Mesenteric fat pad (tissue), 1 donor: ENCODE results near the gene CHMP2A. TPM values are rescaled to one million over a fixed set of nuclear protein-coding genes. Genes with fewer than 3 reads are reported as not detected.

Experiments used
- DNase-seq: peaks from one replicate; pipeline ENCODE4 v3.0.0-alpha.2; 2020; ENCODE audit warnings: low spot score
- long read RNA-seq: library from polyadenylated mRNA; unstranded; transcript quantifications from one replicate; pipeline ENCODE4 v2.0.0, GENCODE V29; 2020
- total RNA-seq: library from RNA; stranded (reverse); fragmentation: NEBNext Ultra II Directional; extraction: Animal tissue kit (Norgen Biotek cat#: 25700); gene quantifications from one replicate; pipeline ENCODE4 v1.2.1, GENCODE V29; 2021
- donor health status: DM: yes; HTN: yes; CAD: no.

The CHMP2A gene
- total RNA-seq = 116 TPM
- long read RNA-seq, transcript CHMP2A-201 (6 exons, 913 nt) = major isoform, 57 of 87 reads
- long read RNA-seq, transcript CHMP2A-206 (5 exons, 1,178 nt) = minor isoform, 5 of 87 reads
- long read RNA-seq, transcript CHMP2A-208 (6 exons, 885 nt) = minor isoform, 16 of 87 reads
- long read RNA-seq, partial matches to known transcripts = 1 of 87 reads
- long read RNA-seq, other reads (novel, unspliced or antisense) = 8 of 87 reads

DNA sequence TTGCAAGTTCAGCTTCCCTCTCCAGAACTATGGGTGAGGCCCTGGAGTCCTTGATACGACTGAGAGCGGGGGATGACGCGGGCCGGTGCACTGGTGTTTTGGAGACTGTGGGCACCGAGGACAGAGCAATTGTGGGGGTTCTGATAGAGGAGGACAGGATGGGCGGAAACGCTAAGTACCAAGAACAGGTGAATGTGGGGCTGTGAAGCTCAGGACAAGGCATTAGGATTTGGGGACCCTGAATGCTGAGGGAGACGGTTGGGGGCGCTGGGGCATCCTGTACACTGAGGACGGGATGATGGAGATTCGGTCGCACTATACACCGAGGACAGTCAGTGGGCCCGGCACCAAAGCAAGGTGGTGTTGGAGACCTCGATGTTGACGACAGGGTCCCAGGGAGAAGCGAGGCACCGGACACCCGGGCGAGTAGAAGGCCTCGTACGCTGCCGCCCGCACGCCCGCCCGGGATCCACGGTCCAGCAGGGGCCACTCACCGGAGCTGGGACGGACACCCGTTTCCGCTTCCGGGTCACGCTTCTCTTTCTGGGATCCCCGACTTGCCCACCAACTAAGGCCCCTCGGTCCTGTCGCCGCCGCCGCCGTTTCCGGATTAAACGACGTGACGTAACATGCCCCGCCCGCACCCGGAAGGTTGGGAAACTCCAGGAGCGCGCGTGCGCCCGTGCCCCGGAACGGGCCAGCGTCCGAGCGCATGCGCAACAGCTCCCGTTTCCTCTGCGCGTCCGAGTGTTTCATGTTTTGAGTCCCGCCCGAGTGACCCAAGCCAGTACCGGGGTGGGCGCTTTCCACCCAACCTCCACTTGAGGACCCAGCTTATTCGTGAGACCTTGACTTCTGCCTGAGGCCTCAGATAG, at the start of gene CHMP2A:
Gene CHMP2A (minus strand): TSS at position 612 of the 875 bp plus-strand sequence. CDS start 893 bp downstream, outside the sequence.
- DNase-seq = peak; percentile 100

GRCh38 chr19:58586133-58586765, 31.3 kb upstream of the CHMP2A start:
- DNase-seq = peak; percentile 78

- DNase-seq = no peak
Measured at GRCh38 chr19:58585442-58586132, 30.7 kb upstream of the CHMP2A start.

DNA sequence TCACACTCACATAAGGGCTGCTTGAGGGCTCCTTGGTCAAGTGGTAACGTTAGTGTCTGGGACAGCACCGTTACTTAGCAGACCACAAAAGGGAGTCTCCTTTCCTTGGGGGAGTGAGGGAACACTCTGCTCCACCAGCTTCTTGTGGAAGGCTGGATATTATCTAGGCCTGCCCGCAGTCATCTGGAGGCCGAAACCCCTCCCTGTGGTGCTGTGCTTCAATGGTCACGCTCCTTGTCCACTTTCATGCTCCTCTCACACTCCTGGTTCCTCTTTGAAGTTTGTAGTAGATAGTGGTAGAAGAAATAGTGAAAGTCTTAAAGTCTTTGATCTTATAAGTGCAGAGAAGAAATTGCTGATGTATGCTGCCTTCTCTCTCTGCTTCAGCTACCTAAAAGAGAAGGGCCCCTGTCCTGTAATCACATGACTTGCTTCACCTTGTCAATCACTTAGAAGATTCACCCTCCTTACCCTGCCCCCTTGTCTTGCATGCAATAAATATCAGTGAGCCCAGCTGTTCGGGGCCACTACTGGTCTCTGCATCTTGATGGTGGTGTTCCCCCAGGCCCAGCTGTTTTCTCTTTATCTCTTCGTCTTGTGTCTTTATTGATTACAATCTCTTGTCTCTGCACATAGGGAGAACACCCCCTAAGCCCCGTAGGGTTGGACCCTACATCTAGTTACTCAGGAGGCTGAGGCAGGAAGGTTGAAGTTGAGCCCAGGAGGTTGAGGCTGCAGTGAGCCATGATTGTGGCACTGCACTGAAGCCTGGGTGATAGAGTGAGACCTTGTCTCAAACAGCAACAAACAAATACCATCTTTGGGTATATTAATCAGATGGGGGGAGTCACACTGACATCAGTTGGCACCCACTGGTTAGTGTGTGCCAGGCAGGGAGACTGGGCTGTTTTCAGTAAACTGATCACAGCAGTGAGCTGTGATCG, 29.9 kb upstream of the CHMP2A start:
- no peak for DNase-seq

DNA sequence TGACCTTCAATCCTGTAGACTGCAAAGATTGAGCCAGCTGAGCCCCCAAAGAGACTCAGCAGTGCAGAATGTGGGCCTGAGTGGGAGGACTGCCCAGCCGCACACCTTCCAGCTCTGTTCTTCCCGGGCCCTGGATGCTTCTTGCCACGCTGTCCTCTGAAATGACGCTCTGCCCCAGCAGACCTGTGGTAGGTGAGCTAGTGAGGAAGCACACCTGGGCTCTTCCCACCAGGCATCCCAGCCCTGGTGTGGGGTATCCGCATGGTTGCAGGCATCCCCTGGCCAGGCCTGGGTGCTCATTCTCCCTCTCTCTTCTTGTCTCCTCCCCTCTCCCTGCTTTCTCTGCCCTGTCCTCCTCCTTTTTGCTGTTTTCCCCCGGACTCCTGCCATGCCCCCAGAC, 28.1 kb upstream of the CHMP2A start:
- DNase-seq = peak; percentile 82

DNA sequence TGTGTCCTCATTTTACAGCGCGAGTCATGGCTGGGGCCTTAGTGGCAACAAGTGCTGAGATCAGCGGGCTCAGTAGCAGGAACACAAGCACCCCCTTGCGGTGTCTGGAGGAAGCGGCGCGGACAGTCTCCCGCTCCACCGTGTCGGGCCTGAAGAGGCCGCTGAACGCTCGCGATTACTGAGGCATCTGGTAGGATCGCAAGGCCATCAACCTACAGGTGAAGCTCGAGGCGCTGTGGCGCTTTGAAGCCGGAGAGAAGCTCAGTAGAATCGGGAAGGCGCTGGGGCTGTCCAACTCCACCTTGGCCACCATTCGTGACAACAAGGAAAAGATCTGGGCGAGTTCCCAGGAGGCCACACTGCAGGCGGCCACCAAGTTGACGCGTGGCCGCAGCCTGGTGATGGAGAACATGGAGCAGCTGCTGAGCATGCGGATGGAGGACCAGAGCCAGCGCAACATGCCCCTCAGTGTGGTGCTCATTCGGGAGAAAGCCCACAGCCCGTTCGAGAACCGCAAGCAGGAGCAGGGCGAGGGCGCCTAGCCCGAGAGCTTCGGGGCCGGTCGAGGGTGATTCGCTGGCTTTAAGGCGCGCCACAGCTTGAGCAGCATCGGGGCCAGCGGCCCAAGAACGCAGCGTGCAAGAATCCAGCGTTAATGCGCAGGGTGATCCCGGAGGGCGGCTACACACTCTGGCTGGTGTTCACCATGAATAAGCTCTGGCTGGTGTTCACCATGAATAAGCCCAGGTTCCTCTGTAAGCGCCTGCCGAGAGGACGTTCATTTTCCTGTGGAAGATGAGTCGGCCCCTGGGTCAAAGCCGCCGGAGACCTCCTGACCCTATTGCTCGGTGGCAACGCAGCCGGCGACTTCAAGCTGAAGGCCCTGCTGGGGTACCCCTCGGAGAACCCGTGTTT, 26.6 kb upstream of the CHMP2A start:
- DNase-seq = peak; percentile 93

DNA sequence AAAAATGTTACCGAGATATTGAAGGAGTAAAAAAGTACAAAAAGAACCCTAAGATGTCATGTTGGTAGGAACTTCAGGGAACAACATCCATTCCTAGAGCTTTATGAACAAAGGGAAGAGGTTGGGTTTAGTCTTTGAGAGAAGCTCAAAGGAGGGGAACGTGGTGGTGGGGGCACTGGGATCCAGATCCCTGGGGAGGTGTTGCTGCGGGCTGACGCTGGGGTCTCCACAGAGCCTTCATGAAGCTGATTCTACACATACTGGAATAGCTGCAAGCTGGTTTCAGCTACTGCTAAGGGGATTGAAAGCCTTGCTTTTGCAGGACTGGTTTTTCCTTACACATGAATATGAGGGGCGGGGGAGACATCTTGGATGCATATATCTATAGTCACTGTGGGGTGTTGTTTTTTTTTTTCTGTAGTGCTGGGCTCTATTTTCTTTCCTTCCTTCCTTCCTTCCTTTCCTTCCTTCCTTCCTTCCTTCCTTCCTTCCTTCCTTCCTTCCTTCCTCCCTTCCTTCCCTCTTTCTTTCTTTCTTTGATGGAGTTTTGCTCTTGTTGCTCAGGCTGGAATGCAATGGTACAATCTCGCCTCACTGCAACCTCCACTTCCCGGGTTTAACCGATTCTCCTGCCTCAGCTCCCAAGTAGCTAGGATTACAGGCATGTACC, 24.7 kb upstream of the CHMP2A start:
- no peak for DNase-seq

DNA sequence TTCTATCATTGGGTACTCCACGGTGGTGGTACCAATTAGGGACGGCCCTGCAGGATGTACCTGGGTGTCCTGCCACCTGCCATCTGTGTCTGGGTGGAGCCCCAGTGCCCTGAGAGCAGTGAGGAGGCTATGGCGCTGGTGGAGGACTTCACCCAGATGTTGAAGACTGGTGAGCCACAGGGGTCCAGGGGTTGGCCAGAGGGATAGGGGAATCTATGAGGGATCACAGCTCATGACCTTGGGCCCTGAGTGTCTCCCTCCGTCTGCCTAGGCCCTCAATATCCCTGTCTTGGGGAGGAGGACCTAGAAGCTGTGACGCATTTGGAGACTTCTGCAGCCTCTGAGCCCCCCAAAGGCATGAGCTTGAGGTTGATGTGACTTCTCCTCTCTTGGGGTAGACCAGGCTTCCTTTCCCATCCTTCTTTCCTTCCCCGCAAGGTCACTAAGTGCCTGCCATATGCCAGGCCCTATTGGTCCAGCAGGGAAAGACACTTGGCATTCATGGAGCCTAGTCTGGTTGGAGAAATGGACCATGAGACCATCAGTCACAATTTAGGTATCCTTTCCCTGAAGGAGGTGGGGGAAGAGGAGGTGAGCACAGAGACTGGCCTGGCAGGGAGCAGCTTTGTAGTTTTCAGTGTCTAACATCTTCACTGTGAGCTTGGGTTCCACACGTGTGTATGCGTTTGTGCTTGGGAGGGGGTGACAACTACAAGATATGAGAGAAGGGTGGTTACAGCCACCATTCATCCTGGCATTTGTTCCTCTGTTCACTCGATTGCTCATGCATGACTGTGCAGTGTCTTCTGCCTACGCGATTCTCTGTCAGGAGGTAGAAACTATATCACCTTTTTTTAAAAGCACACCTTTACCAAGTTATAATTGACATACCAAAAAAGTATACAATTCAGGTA, 23.4 kb upstream of the CHMP2A start:
- DNase-seq = peak; percentile 85

DNA sequence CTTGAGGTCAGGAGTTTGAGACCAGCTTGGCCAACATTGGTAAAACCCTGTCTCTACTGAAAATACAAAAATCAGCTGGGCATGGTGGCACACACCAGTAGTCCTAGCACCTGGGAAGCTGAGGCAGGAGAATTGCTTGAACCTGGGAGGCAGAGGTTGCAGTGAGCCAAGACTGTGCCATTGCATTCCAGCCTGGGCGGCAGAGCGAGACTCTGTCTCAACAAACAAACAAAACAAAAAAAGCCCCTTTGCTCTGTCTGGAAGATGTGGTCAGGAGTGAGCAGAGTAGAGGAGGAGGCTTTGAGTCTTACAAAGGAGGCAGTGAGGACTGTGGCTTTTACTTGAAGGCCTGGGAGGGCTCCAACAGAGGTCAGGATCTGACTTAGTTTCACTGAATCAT, 22.7 kb upstream of the CHMP2A start:
- peak; percentile 45 for DNase-seq

GRCh38 chr19:58575183-58576041, 20.5 kb upstream of the CHMP2A start:
- peak; percentile 97 for DNase-seq

DNA sequence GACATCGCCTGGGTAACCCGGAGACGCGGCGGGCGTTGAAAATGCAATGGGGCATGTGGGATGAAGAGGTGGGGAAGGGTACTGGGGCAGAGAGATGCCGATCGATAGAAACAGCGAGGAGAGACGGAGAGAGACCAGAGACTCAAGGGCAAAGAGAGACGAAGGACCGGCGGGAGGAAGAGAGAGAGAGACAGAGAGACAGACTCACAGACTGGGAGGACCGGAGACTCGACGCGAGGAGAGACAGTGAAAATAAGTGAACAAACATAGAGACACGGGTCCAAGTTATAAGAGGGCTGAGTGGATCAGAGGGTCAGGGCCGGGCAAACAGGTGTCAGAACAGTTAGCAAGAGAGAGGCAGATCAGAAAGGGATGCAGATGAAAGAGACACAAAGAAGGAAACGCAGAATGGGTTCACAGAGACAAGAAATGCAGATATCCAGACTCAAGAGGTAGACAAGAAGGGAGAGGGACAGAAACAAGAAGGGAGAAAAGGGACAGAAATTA, 18.8 kb upstream of the CHMP2A start:
- DNase-seq = no peak

GRCh38 chr19:58572818-58573657, 18.1 kb upstream of the CHMP2A start, which contains the start of gene MZF1:
MZF1 (minus strand) TSS chr19:58573335; CDS start chr19:58571389, 1,946 bp downstream.
- peak; percentile 100 for DNase-seq

- peak; percentile 60 for DNase-seq
Measured at GRCh38 chr19:58572026-58572817, 17.3 kb upstream of the CHMP2A start.

DNA sequence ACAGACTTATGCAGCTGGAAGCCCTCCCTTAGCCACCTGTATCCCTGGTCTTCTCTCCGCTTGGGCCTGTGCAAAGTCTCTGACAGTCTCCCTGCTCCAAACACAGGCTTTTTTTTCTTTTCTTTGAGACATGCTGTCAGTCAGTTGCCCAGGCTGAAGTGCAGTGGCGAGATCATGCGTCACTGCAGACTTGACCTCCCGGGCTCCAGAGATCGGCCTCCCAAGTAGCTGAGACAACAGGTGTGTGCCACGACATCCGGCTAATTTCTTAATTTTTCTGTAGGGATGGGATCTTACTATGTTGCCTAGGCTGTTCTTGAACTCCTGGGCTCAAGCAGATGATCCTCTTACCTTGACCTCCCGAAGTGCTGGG, 16.7 kb upstream of the CHMP2A start:
- DNase-seq = no peak
